GM06990 (cell line): ENCODE results near the gene CMPK2.

Experiments used
- DNase-seq: peaks from one replicate; pipeline ENCODE4 v3.0.0-alpha.2; 2011; ENCODE audit not compliant: insufficient read length; ENCODE audit errors: extremely low read depth
- H3K27me3 ChIP-seq: replicated peaks from 2 replicates; pipeline ENCODE4 v1.6.0; 2011; ENCODE audit warnings: low read length; ENCODE audit not compliant: control insufficient read depth, insufficient read depth
- H3K36me3 ChIP-seq: 2 replicates; pipeline ENCODE4 v1.5.1; 2011; ENCODE audit warnings: low read length; ENCODE audit not compliant: control insufficient read depth, insufficient read depth
- H3K4me3 ChIP-seq: replicated peaks from 2 replicates; pipeline ENCODE4 v1.5.1; 2011; ENCODE audit warnings: low read depth, mild to moderate bottlenecking, control low read depth, low read length
- CTCF ChIP-seq: IDR thresholded peaks from 2 replicates; pipeline ENCODE4 v1.5.1; 2011; ENCODE audit warnings: low read length, control low read depth, mild to moderate bottlenecking, inconsistent platforms; ENCODE audit not compliant: insufficient read depth, poor library complexity, severe bottlenecking

The CMPK2 gene

GRCh38 chr2:6872394-6872793 lies 6.7 kb upstream of the CMPK2 start:
- no peak overlapping the region for H3K4me3 ChIP-seq
- H3K27me3 ChIP-seq, result no peaks in the 10 kb centered on the region
- no peaks in the 10 kb centered on the region for H3K36me3 ChIP-seq
- TF ChIP-seq CTCF, result no peak
- no peak for DNase-seq

- no peaks in the 10 kb centered on the region for H3K36me3 ChIP-seq
- TF ChIP-seq CTCF, result no peak
- no peaks in the 10 kb centered on the region for H3K27me3 ChIP-seq
- DNase-seq, result no peak
- no peak overlapping the region for H3K4me3 ChIP-seq
These were observed 1.3 kb upstream of the CMPK2 start for GRCh38 chr2:6866982-6867381.

GRCh38 chr2:6866275-6866671 lies 566 bp upstream of the CMPK2 start:
- TF ChIP-seq CTCF, result peak; percentile 47
- H3K27me3 ChIP-seq, result no peaks in the 10 kb centered on the region
- DNase-seq, result no peak
- H3K36me3 ChIP-seq, result no peaks in the 10 kb centered on the region
- peak overlapping the region; percentile 85 for H3K4me3 ChIP-seq

- TF ChIP-seq CTCF, result no peak
- DNase-seq, result no peak
- Histone ChIP-seq H3K4me3 (peak overlapping the region; percentile 85), H3K27me3 (no peaks in the 10 kb centered on the region), H3K36me3 (no peaks in the 10 kb centered on the region)
These were observed 773 bp downstream of the CMPK2 start for GRCh38 chr2:6864923-6865345.

- no peak for DNase-seq
- Histone ChIP-seq H3K27me3 (no peaks in the 10 kb centered on the region), H3K36me3 (no peaks in the 10 kb centered on the region), H3K4me3 (peak overlapping the region; percentile 85)
- no peak for TF ChIP-seq CTCF
These were observed 1.4 kb downstream of the CMPK2 start for GRCh38 chr2:6864231-6864754.

- no peak for TF ChIP-seq CTCF
- Histone ChIP-seq H3K27me3 (no peaks in the 10 kb centered on the region), H3K4me3 (no peak overlapping the region), H3K36me3 (no peaks in the 10 kb centered on the region)
- DNase-seq, result no peak
These were observed 1.9 kb downstream of the CMPK2 start for GRCh38 chr2:6863792-6864191.
